AG09319 (cell line): ENCODE measurements around the gene LRIG2.

Source experiments
- DNase-seq: peaks from one replicate; pipeline ENCODE4 v3.0.0-alpha.2; 2010; ENCODE audit warnings: low read depth; ENCODE audit errors: extremely low read depth
- CTCF ChIP-seq: IDR thresholded peaks from 2 replicates; pipeline ENCODE4 v1.5.1; 2011; ENCODE audit warnings: low read depth, mild to moderate bottlenecking, inconsistent platforms, low read length, moderate library complexity

Gene LRIG2

GRCh38 chr1:113140176-113140575, 67.2 kb downstream of the LRIG2 start:
- no peak for TF ChIP-seq CTCF
- no peak for DNase-seq

GRCh38 chr1:113140588-113141446, 67.8 kb downstream of the LRIG2 start:
- peak; percentile 83 for TF ChIP-seq CTCF
- DNase-seq = no peak

DNA sequence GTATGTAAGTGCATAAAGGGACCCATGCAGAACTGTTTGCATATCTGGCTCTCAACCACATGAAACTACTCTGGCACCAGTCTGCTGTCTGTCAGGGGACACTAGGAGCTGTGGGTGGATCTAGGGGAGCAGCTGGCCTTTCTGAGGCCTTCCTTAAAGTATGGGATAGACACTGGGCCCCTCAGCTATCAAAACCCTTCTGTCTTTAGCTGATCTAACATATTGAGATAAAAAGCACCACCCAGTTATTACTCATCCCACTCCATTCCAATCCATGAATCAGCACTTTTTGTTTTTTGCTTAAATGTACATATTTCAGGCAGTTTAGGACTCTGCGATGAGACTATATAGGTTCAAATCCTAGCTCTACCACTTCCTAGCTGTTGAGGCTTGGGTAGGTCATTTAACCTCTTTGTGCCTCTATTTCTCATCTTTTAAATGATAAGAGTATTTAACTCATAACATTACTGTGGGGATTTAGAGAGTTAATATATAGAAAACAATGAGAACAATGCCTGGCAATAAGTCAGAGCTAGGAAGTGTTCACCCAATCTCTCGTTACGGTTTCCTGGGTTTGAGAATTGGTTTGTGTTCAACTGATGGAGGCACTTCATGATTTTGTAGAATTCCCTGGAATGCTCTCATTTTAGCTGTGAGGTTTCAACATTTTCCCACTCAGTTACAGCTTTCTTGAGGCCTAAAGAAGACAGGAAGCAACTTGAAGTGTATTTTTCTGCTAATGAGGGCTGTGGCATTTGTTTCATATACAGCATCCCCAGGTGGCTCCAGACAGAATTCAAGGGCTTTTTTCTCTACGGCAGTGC, 68.9 kb downstream of the LRIG2 start:
- DNase-seq = no peak
- no peak for TF ChIP-seq CTCF

DNA sequence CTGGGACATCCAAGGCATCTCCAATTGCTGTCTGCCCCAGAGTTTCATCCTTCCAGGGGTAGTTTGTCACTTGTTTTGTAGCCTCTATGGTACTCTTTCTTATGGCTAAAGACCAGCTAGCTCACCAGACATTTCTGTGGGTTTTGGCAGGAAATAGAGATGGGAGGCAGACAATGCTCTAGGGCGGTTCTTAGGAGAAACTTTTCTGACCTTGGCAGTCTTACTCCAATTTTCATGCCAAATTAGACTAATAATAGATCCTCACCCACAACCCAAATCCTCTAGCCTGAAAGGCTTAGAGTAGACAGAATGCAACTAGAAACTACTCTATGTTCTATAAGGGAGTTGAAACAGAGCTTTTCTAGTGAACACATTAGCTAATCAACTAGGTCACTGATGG, 69.8 kb downstream of the LRIG2 start:
- no peak for TF ChIP-seq CTCF
- no peak for DNase-seq

DNA sequence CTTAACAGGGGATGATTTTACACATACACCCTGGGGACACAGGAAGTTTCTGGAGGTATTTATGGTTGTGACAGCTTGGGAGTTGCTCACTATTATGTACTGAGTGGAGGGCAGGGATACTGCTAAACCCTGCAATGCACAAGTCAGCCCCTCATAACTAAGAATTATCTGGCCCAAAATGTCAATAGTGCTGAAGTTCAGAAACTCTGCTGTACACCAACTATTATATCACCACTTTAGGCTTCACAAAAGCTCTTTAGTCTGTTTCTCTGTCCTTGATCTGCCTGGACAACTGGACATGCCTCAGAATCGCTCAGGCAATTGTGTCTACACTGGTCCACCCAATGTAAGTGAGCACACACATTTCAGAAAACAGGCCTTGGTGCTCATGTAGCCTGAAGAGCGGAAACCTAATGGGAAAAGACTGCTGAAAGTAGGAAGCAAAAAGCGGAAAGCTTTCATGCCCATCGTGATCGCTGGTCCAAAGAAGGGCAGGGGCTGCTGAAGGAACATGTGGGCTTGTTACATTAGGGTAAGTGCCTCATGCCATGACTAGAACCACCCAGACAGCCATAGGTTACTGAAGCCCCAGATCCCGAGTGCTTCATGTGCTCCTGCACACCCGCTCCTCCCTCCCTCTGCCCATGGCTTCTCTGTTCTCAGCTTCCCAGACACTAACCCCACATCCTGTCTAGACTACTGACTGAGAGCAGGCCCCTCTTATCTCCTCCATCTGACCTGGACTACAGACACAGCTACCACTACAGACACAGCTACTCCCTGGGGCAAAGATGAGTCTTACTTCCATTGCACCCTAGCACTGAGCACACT, 73.5 kb downstream of the LRIG2 start:
- DNase-seq = no peak

GRCh38 chr1:113147073-113147625, 74.2 kb downstream of the LRIG2 start:
- TF ChIP-seq CTCF = no peak
- no peak for DNase-seq

More for the DNA sequence above, 73.5 kb downstream of the LRIG2 start:
- no peak for TF ChIP-seq CTCF
